ENCODE measurements around the gene DUSP1.

DUSP1 gene

DNA sequence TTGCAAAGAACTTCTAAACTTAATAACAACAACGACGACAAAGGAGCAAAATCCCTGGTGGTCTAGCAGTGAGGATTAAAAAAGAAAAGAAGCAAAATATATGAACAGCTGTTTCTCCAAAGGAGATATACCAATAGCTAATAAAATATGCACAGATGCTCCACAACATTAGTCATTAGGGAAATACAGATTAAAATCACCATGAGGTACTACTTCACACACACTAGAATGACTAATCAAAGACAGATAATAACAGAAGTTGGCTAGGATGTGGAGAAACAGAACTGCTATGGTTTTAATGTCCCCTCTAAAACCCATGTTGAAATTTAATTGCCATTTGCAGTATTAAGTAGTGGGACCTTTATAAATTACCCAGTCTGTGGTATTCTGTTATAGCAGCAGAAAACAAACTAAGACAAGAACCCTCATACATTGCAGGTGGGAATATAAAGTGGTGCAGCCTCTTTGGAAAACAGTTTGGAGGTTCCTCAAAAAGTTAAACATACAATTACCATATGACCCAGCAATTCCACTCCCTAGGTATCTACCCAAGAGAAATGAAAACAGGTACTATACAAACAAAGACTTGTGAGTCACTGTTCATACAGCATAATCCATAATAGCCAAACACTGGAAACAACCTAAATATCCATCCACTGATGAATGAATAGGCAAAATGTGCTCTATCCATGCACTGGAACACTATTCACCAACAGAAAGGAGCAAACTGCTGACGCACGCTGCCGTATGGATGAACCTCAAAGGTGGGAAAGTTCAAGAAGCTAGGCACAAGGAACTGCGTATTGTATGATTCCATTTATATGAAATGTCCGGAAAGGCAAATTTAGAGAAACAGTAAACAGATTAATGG lies 11.4 kb upstream of the DUSP1 start:
- TF ChIP-seq CTCF (IDR thresholded peaks at IDR 0.05; ENCODE audit: low read depth, low read length) (no peak), POLR2A (IDR thresholded peaks at IDR 0.05; ENCODE audit: extremely low read depth, insufficient read length) (no peak), MAX (IDR thresholded peaks at IDR 0.05; ENCODE audit: low read depth, low read length) (no peak), MYC (IDR thresholded peaks at IDR 0.05; ENCODE audit: low read depth, low read length) (no peak)
- H3K4me3 ChIP-seq (ENCODE audit: low read depth, low read length), result no peak overlapping the region
- DNase-seq (ENCODE audit: low read depth), result no peak

DNA sequence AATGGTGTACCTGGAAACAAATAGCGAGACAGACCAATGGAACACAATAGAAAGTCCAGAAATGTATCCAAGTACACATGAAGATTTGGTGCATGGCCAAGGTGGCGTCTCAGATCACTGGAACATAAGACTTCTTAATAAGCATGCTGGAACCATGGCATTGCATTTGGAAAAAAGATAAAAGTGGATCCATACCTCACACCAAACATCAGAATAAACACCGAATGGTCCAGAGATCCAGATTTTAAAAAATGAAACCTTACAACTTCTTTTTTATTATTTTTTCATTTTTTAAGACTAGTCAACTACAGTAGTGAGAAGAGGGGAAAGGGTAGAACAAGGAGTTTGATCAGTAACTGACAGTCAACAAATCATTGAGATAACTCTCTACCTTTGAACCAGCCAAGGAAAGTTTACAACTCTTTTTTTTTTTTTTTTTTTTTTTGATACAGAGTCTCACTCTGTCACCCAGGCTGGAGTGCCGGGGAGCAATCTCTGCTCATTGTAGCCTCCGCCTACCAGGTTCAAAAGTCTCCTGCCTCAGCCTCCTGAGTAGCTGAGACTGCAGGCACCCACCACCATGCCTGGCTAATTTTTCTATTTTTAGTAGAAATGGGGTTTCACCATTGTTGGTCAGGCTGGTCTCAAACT lies 8.8 kb upstream of the DUSP1 start:
- no peak for TF ChIP-seq CTCF (IDR thresholded peaks at IDR 0.05; ENCODE audit: low read depth, low read length)
- TF ChIP-seq MYC (IDR thresholded peaks at IDR 0.05; ENCODE audit: low read depth, low read length), result no peak
- no peak for TF ChIP-seq POLR2A (IDR thresholded peaks at IDR 0.05; ENCODE audit: extremely low read depth, insufficient read length)
- no peak for TF ChIP-seq MAX (IDR thresholded peaks at IDR 0.05; ENCODE audit: low read depth, low read length)
- no peak for DNase-seq (ENCODE audit: low read depth)
- H3K4me3 ChIP-seq (ENCODE audit: low read depth, low read length), result no peak overlapping the region

- DNase-seq (ENCODE audit: low read depth), result no peak
- H3K4me3 ChIP-seq (ENCODE audit: low read depth, low read length), result no peak overlapping the region
- no peak for TF ChIP-seq MAX (IDR thresholded peaks at IDR 0.05; ENCODE audit: low read depth, low read length)
- no peak for TF ChIP-seq MYC (IDR thresholded peaks at IDR 0.05; ENCODE audit: low read depth, low read length)
- no peak for TF ChIP-seq CTCF (IDR thresholded peaks at IDR 0.05; ENCODE audit: low read depth, low read length)
- TF ChIP-seq POLR2A (IDR thresholded peaks at IDR 0.05; ENCODE audit: extremely low read depth, insufficient read length), result no peak
These were observed 7.2 kb upstream of the DUSP1 start for GRCh38 chr5:172777881-172778814.

GRCh38 chr5:172776235-172776594 lies 5.2 kb upstream of the DUSP1 start:
- DNase-seq (ENCODE audit: low read depth), result no peak
- no peak for TF ChIP-seq CTCF (IDR thresholded peaks at IDR 0.05; ENCODE audit: low read depth, low read length)
- TF ChIP-seq MAX (IDR thresholded peaks at IDR 0.05; ENCODE audit: low read depth, low read length), result no peak
- no peak for TF ChIP-seq MYC (IDR thresholded peaks at IDR 0.05; ENCODE audit: low read depth, low read length)
- TF ChIP-seq POLR2A (IDR thresholded peaks at IDR 0.05; ENCODE audit: extremely low read depth, insufficient read length), result no peak
- H3K4me3 ChIP-seq (ENCODE audit: low read depth, low read length), result no peak overlapping the region

Data from NB4 (cell line).